ENCODE results near the gene NLN.
"Not testable (repeated sequence)": the region's sequence is repeated elsewhere in the genome, so short reads cannot be mapped to it uniquely, and the experiment has no call there.

The NLN gene

GRCh38 chr5:65803699-65804391 lies 81.8 kb downstream of the NLN start:
- Histone ChIP-seq H3K27me3 (ENCODE audit: control insufficient read depth, low read length) (no peaks in the 10 kb centered on the region), H3F3A (ENCODE audit: control insufficient read depth, insufficient read depth) (no peaks in the 10 kb centered on the region), H3K27ac (ENCODE audit: low read depth, low read length) (no peak overlapping the region), H3K9me2 (replicated peaks; ENCODE audit: control insufficient read depth, low read length) (no peaks in the 10 kb centered on the region), H3K4me1 (ENCODE audit: control insufficient read depth, low read length) (no peaks in the 10 kb centered on the region), H3K9me3 (ENCODE audit: control insufficient read depth, insufficient read depth, low read length) (peaks cover 10% of the 10 kb centered on the region; the same call in 1 of the 2 replicates), H4K20me1 (ENCODE audit: control insufficient read depth, insufficient read depth, low read depth, low read length) (no peaks in the 10 kb centered on the region), H3K79me2 (ENCODE audit: control insufficient read depth, low read length) (no peaks in the 10 kb centered on the region), H3K36me3 (ENCODE audit: control insufficient read depth, low read length) (peaks cover 15% of the 10 kb centered on the region), H3K4me2 (ENCODE audit: low read length) (no peak overlapping the region), H3K4me3 (ENCODE audit: low read length) (no peak overlapping the region)
- no peak for TF ChIP-seq EZH2phosphoT487 (IDR thresholded peaks at IDR 0.05; ENCODE audit: borderline replicate concordance, low read length)
- no peak for TF ChIP-seq CTCF (IDR thresholded peaks at IDR 0.05; ENCODE audit: low read depth, low read length, poor library complexity, severe bottlenecking)

GRCh38 chr5:65805089-65805488 lies 83.1 kb downstream of the NLN start:
- H3K9me2 ChIP-seq (replicated peaks; ENCODE audit: control insufficient read depth, low read length): no peaks in the 10 kb centered on the region
- no peaks in the 10 kb centered on the region for H3K27me3 ChIP-seq (ENCODE audit: control insufficient read depth, low read length)
- H3F3A ChIP-seq (ENCODE audit: control insufficient read depth, insufficient read depth): no peaks in the 10 kb centered on the region
- H3K27ac ChIP-seq (ENCODE audit: low read depth, low read length): no peak overlapping the region
- H3K4me2 ChIP-seq (ENCODE audit: low read length): no peak overlapping the region
- H3K4me3 ChIP-seq (ENCODE audit: low read length): no peak overlapping the region
- H3K4me1 ChIP-seq (ENCODE audit: control insufficient read depth, low read length): no peaks in the 10 kb centered on the region
- no peaks in the 10 kb centered on the region for H3K79me2 ChIP-seq (ENCODE audit: control insufficient read depth, low read length)
- TF ChIP-seq CTCF (IDR thresholded peaks at IDR 0.05; ENCODE audit: low read depth, low read length, poor library complexity, severe bottlenecking) (no peak), EZH2phosphoT487 (IDR thresholded peaks at IDR 0.05; ENCODE audit: borderline replicate concordance, low read length) (no peak)
- H4K20me1 ChIP-seq (ENCODE audit: control insufficient read depth, insufficient read depth, low read depth, low read length): no peaks in the 10 kb centered on the region
- H3K36me3 ChIP-seq (ENCODE audit: control insufficient read depth, low read length): peaks cover 20% of the 10 kb centered on the region
- H3K9me3 ChIP-seq (ENCODE audit: control insufficient read depth, insufficient read depth, low read length): peaks cover 10% of the 10 kb centered on the region; the same call in 1 of the 2 replicates

- not testable (repeated sequence) for H3K9me3 ChIP-seq (ENCODE audit: control insufficient read depth, insufficient read depth, low read length); H3K27me3 ChIP-seq (ENCODE audit: control insufficient read depth, low read length)
These were observed 85.5 kb downstream of the NLN start for GRCh38 chr5:65807494-65807893.

GRCh38 chr5:65808251-65808741 lies 86.3 kb downstream of the NLN start:
- H4K20me1 ChIP-seq (ENCODE audit: control insufficient read depth, insufficient read depth, low read depth, low read length): no peaks in the 10 kb centered on the region
- TF ChIP-seq EZH2phosphoT487 (IDR thresholded peaks at IDR 0.05; ENCODE audit: borderline replicate concordance, low read length): no peak
- no peak for TF ChIP-seq CTCF (IDR thresholded peaks at IDR 0.05; ENCODE audit: low read depth, low read length, poor library complexity, severe bottlenecking)
- no peaks in the 10 kb centered on the region for H3K9me2 ChIP-seq (replicated peaks; ENCODE audit: control insufficient read depth, low read length)
- no peak overlapping the region for H3K4me2 ChIP-seq (ENCODE audit: low read length)
- H3K27ac ChIP-seq (ENCODE audit: low read depth, low read length): no peak overlapping the region
- no peaks in the 10 kb centered on the region for H3K27me3 ChIP-seq (ENCODE audit: control insufficient read depth, low read length)
- peaks cover 18% of the 10 kb centered on the region for H3K36me3 ChIP-seq (ENCODE audit: control insufficient read depth, low read length)
- no peaks in the 10 kb centered on the region for H3K79me2 ChIP-seq (ENCODE audit: control insufficient read depth, low read length)
- no peaks in the 10 kb centered on the region for H3F3A ChIP-seq (ENCODE audit: control insufficient read depth, insufficient read depth)
- H3K4me1 ChIP-seq (ENCODE audit: control insufficient read depth, low read length): no peaks in the 10 kb centered on the region
- H3K9me3 ChIP-seq (ENCODE audit: control insufficient read depth, insufficient read depth, low read length): no peaks in the 10 kb centered on the region; the same call in 1 of the 2 replicates
- H3K4me3 ChIP-seq (ENCODE audit: low read length): no peak overlapping the region

More at GRCh38 chr5:65807494-65807893, 85.5 kb downstream of the NLN start:
- H4K20me1 ChIP-seq (ENCODE audit: control insufficient read depth, insufficient read depth, low read depth, low read length); H3F3A ChIP-seq (ENCODE audit: control insufficient read depth, insufficient read depth); H3K9me2 ChIP-seq (replicated peaks; ENCODE audit: control insufficient read depth, low read length); H3K27ac ChIP-seq (ENCODE audit: low read depth, low read length); H3K79me2 ChIP-seq (ENCODE audit: control insufficient read depth, low read length); H3K4me3 ChIP-seq (ENCODE audit: low read length); H3K4me2 ChIP-seq (ENCODE audit: low read length); H3K4me1 ChIP-seq (ENCODE audit: control insufficient read depth, low read length): not testable (repeated sequence)
- H3K36me3 ChIP-seq (ENCODE audit: control insufficient read depth, low read length): peaks cover 16% of the 10 kb centered on the region

All from DOHH2 (cell line).